HG02852 (cell line): ENCODE results near the gene SLC36A1.
"Not testable (repeated sequence)": the region's sequence is repeated elsewhere in the genome, so short reads cannot be mapped to it uniquely, and the experiment has no call there.

Experiments used
- ATAC-seq: cut with Tn5 transposase; IDR thresholded peaks from one replicate; pipeline ENCODE4 v1.9.1; 2021; ENCODE audit warnings: mild to moderate bottlenecking, moderate library complexity; ENCODE audit not compliant: unreplicated experiment

Gene SLC36A1

GRCh38 chr5:151483176-151483575, 35.8 kb downstream of the SLC36A1 start:
- ATAC-seq, result no peak

GRCh38 chr5:151483647-151484046, 36.2 kb downstream of the SLC36A1 start:
- no peak for ATAC-seq

- ATAC-seq, result no peak
Observed at GRCh38 chr5:151487544-151487943, 40.1 kb downstream of the SLC36A1 start.

- no peak for ATAC-seq
Observed at GRCh38 chr5:151490627-151491026, 43.2 kb downstream of the SLC36A1 start.

- no peak for ATAC-seq
Observed at GRCh38 chr5:151491062-151491461, 43.7 kb downstream of the SLC36A1 start.

GRCh38 chr5:151492729-151493128, 45.3 kb downstream of the SLC36A1 start:
- no peak for ATAC-seq

- ATAC-seq, result no peak
Observed at GRCh38 chr5:151493665-151494064, 46.3 kb downstream of the SLC36A1 start.

GRCh38 chr5:151495320-151495719, 47.9 kb downstream of the SLC36A1 start:
- ATAC-seq, result no peak

- ATAC-seq, result no peak
Observed at GRCh38 chr5:151496041-151496484, 48.7 kb downstream of the SLC36A1 start.

- no peak for ATAC-seq
Observed at GRCh38 chr5:151497391-151498002, 50.1 kb downstream of the SLC36A1 start.

GRCh38 chr5:151498395-151499155, 51.2 kb downstream of the SLC36A1 start:
- no peak for ATAC-seq

GRCh38 chr5:151499501-151500035, 52.2 kb downstream of the SLC36A1 start:
- no peak for ATAC-seq

GRCh38 chr5:151504006-151504405, 56.6 kb downstream of the SLC36A1 start:
- ATAC-seq, result peak; percentile 64

GRCh38 chr5:151508308-151508707, 60.9 kb downstream of the SLC36A1 start:
- not testable (repeated sequence) for ATAC-seq

- no peak for ATAC-seq
Observed at GRCh38 chr5:151509231-151509630, 61.8 kb downstream of the SLC36A1 start.

GRCh38 chr5:151509836-151510235, 62.4 kb downstream of the SLC36A1 start:
- ATAC-seq, result no peak

GRCh38 chr5:151517122-151517920, 69.9 kb downstream of the SLC36A1 start:
- ATAC-seq, result no peak

- no peak for ATAC-seq
Observed at GRCh38 chr5:151520294-151520693, 72.9 kb downstream of the SLC36A1 start.

- ATAC-seq, result no peak
Observed at GRCh38 chr5:151522226-151522625, 74.8 kb downstream of the SLC36A1 start.

- ATAC-seq, result peak; percentile 93
Observed at GRCh38 chr5:151523335-151523734, 75.9 kb downstream of the SLC36A1 start.

- no peak for ATAC-seq
Observed at GRCh38 chr5:151528153-151528552, 80.8 kb downstream of the SLC36A1 start.
